Peyer's patch (tissue), 4 donors: ENCODE measurements around the gene CREB3L1.

Experiments used
- POLR2A ChIP-seq, 2 donors: fragments of 450-650 bp; IDR thresholded peaks; one replicate each; pipeline ENCODE4 v1.5.1; 2017; ENCODE audit warnings: antibody characterized with exemption in 2 of 2, mild to moderate bottlenecking in 2 of 2, moderate library complexity in 2 of 2
- TF ChIP-seq, protein P1 (sequence below), 6 experiments: fragments of 450-650 bp in 4 of 6; fragments of 200-600 bp in 2 of 6; sonication (generic) in 1 of 6; IDR thresholded peaks; one replicate each; pipeline ENCODE4 v1.5.1; 2017 to 2019; ENCODE audit warnings: antibody characterized with exemption in 6 of 6, mild to moderate bottlenecking in 3 of 6, moderate library complexity in 1 of 6

DNA sequence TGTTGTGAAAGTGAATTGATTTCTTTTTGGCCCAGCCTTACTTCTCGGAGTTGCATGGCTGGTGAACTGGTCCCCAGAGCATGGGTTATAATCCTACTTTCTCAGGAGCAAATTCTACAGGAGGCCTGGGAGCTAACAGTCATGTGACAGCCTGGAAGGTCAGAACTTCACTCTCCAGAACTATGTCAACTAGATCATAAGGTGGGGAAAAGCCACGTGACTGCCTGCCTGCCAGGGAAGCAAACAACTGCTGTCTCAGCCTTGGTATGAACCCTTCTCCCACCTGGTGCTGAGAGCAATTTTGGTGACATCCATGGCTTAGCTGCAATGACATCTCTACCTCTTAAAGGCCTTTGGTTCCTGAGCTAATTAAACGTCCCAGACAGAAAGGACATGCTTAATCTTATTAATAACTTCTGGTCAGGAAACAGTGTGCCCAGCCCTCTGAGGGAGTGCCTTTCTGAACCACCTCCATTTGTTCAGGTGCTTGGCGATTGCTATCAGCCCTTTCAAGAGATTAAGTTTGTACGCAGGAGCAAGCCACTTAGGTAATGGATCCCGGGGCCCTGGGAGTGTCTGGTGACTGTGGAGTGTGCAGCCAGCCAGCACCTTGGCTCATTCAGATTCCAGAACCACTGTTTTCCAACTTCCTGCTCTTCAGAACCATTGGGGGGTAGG is 1.4 kb upstream of the CREB3L1 start:
- TF ChIP-seq, protein P1, sequence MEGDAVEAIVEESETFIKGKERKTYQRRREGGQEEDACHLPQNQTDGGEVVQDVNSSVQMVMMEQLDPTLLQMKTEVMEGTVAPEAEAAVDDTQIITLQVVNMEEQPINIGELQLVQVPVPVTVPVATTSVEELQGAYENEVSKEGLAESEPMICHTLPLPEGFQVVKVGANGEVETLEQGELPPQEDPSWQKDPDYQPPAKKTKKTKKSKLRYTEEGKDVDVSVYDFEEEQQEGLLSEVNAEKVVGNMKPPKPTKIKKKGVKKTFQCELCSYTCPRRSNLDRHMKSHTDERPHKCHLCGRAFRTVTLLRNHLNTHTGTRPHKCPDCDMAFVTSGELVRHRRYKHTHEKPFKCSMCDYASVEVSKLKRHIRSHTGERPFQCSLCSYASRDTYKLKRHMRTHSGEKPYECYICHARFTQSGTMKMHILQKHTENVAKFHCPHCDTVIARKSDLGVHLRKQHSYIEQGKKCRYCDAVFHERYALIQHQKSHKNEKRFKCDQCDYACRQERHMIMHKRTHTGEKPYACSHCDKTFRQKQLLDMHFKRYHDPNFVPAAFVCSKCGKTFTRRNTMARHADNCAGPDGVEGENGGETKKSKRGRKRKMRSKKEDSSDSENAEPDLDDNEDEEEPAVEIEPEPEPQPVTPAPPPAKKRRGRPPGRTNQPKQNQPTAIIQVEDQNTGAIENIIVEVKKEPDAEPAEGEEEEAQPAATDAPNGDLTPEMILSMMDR (IDR thresholded peaks at IDR 0.05): no peak
- TF ChIP-seq POLR2A (IDR thresholded peaks at IDR 0.05): no peak
